Gastroesophageal sphincter (tissue), 3 donors: ENCODE data around the gene PITPNM1.
"Not testable (repeated sequence)": the region's sequence is repeated elsewhere in the genome, so short reads cannot be mapped to it uniquely, and the experiment has no call there.

Source experiments
- CTCF ChIP-seq, 4 experiments: fragments of 200-600 bp in 2 of 4; fragments of 450-650 bp in 2 of 4; sonication (generic) in 1 of 4; IDR thresholded peaks; one replicate each; pipeline ENCODE4 v1.5.1; 2017 to 2019; ENCODE audit warnings: antibody characterized with exemption in 4 of 4, mild to moderate bottlenecking in 2 of 4, moderate library complexity in 2 of 4
- EP300 ChIP-seq: sonication (generic); formaldehyde crosslinking; IDR thresholded peaks from one replicate; pipeline ENCODE4 v1.6.1; 2017; ENCODE audit warnings: antibody characterized with exemption, mild to moderate bottlenecking
- POLR2A ChIP-seq, 2 donors: fragments of 450-650 bp; IDR thresholded peaks; one replicate each; pipeline ENCODE4 v1.6.1; 2017; ENCODE audit warnings: antibody characterized with exemption in 2 of 2, mild to moderate bottlenecking in 2 of 2, moderate library complexity in 1 of 2
- POLR2AphosphoS5 ChIP-seq: sonication (generic); formaldehyde crosslinking; IDR thresholded peaks from one replicate; pipeline ENCODE4 v1.6.1; 2017; ENCODE audit warnings: antibody characterized with exemption

- not testable (repeated sequence) for TF ChIP-seq CTCF (IDR thresholded peaks at IDR 0.05); POLR2A (IDR thresholded peaks at IDR 0.05); POLR2AphosphoS5; EP300
Observed at GRCh38 chr11:67551697-67552096, 46.5 kb upstream of the PITPNM1 start.
